Skeletal muscle cell (primary cell): ENCODE measurements around the gene POLR3B.
A peak's percentile ranks its signal among the peaks of the same experiment; 100 is the strongest.

Experiments
- DNase-seq: peaks from one replicate; pipeline ENCODE4 v3.0.0-alpha.2; 2010; ENCODE audit warnings: low read depth
- H3K4me3 ChIP-seq: 2 replicates; pipeline ENCODE4 v1.5.1; 2011; ENCODE audit warnings: low read depth, mild to moderate bottlenecking, control low read depth, low read length, moderate library complexity

POLR3B gene

DNA sequence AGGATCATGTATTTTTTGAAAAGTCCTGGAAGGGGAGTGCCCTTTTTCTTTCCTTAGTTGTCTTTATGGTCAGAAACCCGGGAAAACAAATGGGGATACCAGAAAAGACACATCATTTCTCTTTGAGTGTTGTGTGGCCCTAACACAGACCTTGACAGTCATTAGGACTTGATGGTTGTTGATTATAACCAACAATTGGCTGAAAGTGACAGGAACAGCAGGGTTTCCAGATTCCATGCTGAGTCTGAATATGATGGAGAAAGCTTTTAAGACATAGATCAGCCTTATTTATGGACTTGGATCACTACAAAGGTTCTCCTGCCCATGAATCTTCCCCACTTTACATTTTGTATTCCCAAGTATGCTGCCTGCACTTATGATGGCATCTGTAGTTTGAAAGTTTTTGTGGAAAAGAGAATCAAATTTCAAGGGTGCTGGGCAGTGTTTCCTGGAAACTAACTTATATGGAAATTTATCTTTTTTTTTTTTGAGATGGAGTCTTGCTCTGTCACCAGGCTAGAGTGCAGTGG is 30.4 kb downstream of the POLR3B start:
- DNase-seq = no peak
- H3K4me3 ChIP-seq = no peak overlapping the region

DNA sequence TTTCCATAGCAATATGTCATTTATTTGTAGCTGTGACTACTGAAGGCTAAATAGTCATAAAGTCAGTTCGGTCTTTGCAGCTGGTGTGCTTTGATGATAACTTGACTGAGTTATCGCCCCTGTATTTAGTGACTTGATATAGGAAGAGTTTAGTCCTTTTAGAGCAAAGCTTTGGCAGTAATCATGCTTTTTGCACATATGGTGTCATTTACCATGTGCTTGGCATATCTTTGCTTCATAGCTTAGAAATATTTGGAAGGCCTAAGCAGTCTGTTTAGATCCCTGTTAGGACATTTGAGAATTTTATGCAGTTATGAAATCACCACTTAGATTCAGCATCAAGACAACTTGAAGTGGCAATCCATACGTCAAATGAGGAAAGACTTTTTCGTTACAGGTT is 31.6 kb downstream of the POLR3B start:
- no peak overlapping the region for H3K4me3 ChIP-seq

DNA sequence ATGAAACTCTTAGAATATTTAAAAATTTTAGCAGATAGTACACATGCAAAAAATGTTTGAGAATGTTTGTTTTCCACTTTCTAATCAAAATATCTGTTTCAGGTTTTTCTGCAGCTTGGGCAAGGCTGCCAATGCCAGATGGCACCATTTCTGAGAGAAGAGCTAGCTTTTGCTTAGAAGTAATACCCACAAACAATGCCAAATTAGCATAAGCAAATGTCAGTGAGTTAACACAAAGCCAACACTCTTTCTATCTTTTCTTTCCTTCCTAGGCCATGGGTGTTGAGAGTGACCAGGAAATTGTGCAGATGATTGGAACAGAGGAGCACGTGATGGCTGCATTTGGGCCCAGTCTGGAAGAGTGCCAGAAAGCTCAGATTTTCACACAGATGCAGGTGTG is 35.2 kb downstream of the POLR3B start:
- no peak overlapping the region for H3K4me3 ChIP-seq
- DNase-seq = no peak

More for the DNA sequence above, 31.6 kb downstream of the POLR3B start:
- no peak for DNase-seq

DNA sequence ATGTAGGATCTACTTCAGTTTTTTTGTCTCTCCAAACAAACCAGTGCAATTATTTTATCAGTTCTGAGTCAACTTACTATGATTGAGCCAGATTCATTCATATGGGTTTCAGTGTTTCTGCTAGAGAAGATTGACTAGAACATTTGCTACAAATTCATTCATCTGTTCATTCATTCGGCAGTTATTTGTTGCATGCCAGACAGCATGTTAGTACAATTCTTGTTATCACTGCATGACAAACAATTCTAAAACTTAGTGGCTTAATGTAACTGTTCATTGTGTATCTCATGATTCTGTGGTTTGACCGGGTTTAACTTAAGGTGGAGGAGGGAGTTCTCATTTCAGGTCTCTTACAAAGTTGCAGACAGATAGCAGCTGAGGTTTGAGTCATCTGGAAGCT is 52.3 kb downstream of the POLR3B start:
- no peak for DNase-seq
- H3K4me3 ChIP-seq = no peak overlapping the region

DNA sequence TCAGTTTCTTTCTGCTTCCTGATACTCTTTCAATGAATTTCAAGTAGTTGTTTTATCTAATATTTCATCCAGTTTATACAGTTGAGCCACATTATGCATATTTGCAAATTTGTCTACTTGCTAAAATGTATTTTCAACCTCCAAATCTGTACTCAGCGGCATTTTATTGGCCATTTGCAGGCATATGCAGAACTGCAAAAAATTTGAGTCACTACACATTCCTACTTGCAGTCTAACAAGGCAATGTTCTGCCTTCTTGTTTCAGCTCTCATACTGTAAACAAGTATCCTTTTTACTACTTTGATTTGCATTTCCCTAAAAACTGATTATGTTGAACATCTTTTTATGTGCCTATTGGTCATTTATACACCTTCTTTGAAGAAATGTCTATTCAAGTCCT is 55.0 kb downstream of the POLR3B start:
- no peak for DNase-seq
- no peak overlapping the region for H3K4me3 ChIP-seq

DNA sequence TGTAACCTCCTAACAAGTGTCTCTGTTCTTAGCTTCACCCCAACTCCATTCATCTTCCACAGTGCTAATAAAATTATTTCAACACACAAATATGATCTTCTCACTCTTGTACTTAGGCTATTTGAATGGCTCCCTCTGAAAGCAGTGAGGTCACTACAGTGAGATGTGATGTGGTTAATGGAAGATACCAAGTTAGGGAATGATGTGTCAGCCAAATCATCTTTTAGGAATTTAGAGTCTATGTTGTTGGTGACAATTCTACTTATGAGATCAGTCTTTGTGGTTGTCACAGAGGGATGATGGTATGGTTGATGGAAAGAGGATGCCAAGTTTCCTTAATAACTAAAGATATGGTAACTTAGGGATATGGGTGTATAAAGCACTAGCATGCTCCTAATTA is 57.6 kb downstream of the POLR3B start:
- peak; percentile 27 for DNase-seq
- no peak overlapping the region for H3K4me3 ChIP-seq

DNA sequence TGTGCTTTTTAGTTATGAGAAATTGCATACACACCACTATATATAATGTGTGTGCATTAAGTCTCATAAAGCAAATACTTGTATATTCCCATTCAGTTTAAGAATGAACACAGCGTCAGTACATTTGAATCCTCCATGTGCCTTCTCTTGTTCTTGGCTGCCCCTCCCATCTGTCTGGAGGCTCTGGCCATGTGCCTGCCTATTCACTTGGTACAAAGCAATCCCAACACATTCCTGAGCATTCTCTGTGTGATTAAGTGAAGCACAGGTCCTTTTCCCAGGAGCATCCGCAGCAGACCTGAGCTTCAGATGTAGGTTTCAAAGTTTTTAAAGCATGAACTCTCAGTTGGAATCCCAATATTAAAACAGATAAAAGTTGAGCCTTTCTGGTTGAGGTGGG is 58.7 kb downstream of the POLR3B start:
- no peak overlapping the region for H3K4me3 ChIP-seq
- DNase-seq = no peak

DNA sequence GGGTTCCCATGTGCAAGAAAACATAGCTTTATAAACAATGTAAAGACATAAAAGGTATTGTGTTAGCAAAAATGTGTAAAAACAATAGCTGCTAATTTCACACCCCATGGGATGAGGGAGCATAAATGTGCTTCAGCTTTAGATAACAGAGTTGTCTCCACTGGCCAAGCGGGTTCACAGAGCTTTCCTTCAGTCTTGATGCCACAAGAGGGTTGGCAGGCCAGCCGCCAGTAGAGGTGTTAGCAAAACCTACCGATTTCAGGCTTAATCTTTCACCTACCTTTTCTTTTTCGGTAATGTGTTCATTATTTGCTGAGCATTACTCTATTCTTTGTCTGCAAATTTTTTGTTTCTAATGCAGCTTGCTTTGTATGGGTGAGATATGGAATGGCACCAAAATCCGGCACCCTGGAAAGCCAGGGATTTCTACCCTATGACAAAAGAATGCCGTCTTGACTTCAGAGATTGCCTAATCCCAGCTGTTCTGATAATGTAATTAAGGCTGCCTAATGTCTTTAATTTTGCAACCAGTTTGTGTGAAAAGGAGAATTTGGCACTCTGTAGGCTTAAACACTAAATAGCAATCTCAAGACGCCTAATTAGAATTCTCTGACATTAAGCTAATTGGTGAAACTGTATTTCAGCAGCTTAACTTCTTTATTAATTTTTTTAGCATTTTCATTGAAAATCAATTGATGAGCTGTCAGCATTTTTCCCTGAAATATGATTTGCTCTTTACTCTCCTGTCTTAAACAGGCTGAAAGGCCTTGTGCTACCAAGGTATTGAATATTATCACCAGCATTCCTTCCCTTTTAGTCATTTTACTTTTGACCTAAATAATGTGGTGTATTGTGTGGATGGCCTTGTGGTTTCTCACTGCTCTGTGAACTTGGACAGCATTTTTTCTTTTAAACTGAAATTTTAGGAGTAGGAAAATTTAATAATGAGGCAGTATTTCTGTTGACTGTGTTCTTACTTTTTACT is 60.7 kb downstream of the POLR3B start:
- no peak overlapping the region for H3K4me3 ChIP-seq
- DNase-seq = peak; percentile 40

DNA sequence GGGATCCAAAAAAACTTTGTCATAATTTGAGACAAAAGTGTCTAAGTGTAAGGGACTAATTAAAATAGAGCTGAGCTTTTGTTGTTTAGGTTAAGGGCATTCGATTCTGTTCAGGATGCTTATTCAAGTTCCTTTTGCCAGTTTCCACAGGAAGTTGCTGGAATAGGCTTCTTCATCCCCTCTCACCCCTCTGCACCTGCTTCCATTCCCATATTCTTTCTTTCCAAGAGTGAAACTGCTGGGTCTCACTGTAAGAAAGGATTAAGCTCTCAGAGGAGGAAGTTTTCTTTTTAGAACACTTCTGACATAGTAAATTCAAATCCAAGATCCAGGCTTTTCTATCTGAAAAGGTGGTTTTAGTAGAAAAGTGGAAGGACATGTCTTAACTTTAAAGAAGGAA is 61.4 kb downstream of the POLR3B start:
- no peak for DNase-seq
- H3K4me3 ChIP-seq = no peak overlapping the region

DNA sequence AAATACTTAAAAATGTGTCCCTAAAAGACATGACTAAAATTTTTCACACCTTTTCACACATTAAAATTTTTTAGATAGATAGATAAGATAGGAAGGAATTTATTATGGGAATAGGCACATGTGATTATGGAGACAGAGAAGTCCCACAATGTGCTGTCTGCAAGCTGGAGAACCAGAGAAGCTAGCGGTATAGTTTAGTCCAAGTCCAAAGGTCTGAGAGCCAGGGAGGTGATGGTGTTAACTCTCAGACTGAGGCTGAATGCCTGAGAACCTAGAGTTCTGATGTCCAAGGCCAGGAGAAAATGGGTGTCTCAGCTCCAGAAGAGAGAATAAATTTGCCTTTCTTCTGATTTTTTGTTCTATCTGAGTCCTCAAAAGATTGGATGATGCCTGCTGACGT is 65.7 kb downstream of the POLR3B start:
- no peak for DNase-seq
- no peak overlapping the region for H3K4me3 ChIP-seq

DNA sequence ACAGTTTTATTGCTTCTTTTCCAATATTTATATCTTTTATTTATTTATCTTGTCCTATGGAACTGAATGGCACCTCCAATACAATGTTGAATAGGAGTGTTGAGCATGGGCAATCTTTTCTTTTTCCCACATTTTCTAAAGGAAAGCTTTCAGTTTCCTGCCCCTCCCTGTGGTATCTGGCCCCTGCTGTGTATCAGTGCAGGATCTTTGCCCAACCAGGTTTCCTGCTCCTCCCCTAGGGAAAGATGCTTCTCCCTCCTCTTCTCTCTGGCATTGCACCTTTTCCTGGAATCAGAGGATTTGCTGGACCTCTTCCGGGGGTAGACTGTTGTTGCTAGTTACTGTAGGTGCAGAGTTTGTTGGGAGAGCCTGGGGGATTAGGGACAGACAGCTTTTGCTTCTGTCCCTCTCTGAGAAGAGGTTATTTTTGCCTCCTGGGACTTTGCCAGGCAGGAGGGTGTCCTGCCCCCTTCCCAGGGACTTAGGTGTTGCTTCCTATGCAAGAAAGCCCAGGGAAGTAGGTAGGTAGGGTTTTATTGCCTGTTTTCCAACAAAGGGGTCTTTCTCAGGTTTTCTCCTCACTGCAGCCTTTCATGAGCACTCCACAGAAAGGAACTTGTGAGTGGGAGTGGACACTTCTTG is 67.6 kb downstream of the POLR3B start:
- no peak overlapping the region for H3K4me3 ChIP-seq
- DNase-seq = no peak

DNA sequence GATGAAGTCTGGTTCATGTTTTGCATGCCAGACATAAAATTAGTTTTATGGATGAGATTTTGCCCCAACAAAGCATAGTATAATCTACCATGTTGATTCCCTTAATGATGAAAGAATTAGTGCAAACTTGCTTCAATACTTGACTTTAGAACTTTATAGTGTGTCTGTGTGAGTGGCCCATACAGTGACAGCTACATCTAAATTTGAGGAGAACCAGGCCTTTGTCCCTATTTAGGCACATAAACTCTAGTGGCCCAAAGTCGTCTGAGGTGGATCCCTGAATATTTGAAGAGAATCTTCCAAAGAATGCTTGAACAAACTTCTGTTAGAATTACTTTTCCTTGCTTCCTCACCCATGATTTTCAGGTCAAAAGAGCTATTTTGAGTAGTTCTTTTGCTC is 70.4 kb downstream of the POLR3B start:
- H3K4me3 ChIP-seq = no peak overlapping the region
- no peak for DNase-seq

DNA sequence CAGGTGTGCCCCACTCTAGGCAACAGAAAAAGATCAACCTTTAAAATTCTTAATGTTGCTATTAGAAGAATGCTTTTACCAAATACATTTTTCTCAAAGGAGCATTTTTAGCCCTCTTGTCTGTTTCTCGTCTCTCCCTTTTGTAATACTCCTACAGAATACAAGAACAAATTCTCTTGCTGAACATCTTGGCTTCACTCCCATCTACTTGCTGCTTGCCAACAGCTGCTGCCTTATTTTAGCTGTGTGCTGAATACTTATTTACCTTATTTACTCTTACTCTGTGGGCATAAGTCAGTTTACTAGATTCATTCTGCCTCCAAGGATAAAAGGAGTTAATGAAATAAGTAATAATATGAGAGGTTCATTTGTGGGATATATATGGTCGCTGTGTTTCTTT is 70.8 kb downstream of the POLR3B start:
- peak; percentile 39 for DNase-seq

DNA sequence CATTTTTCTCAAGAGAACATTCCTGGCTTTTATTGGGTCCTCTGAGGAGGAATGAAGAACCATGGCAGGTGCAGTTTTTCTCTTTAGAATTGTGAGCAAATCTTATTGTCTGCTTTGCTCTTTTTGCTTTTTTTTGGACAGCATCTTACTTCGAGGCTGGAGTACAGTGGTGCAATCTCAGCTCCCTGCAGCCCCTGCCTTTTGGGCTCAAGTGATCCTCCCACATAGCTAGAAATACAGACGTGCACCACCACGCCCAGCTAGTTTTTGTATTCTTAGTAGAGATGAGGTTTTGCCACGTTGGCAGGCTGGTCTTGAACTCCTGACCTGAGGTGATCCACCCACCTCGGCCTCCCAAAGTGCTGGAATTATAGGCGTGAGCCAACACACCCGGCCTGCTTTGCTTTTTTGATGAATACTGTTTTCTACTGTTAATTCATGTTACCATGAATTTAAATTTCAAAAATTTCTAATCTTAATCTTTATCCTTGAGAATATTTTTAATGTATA is 71.5 kb downstream of the POLR3B start:
- DNase-seq = no peak
- H3K4me3 ChIP-seq = no peak overlapping the region

More for the DNA sequence above, 70.8 kb downstream of the POLR3B start:
- H3K4me3 ChIP-seq = no peak overlapping the region

DNA sequence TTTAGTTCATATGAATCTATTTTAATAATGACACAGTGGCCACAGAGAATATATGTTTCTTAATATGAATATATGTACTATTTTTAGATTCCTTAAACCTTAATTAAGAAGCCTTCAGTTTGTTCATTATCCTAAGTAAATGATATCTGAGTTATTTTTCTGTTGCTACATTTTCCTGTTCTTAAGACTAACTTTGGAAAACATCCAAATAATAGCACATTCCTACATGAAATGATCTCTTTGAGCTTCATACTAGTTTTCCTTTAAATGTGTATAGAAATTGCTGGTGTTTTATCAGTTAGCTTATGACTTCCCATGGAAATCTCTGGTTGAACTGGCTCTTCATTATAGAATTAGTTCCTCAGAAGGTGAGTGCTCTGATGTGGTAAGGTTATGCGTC is 72.1 kb downstream of the POLR3B start:
- DNase-seq = no peak
- no peak overlapping the region for H3K4me3 ChIP-seq

DNA sequence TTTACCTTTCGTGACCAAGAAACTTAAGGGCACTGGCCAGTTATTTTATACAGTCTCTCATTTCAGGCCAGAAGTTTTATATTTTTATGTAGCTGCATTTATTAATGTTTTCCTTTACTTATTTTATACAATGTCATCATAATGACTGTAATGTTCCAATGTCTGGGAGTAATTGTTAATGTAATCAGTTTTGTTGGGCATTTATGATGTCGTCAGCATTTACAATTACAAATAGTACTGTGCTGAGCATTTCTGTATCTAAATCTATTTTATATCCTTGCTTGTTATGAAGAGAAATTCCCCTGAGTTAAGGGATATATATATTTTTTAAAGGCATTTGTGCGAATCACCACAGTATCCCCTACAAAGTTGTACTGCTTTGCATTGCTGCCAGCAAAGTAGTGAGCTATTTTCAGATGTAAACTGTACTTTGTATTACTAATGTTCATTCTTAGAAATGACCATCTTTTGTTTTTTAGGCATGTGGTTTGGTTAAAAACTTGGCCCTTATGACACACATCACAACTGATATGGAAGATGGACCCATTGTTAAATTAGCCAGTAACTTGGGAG is 74.4 kb downstream of the POLR3B start:
- H3K4me3 ChIP-seq = no peak overlapping the region
- DNase-seq = no peak

DNA sequence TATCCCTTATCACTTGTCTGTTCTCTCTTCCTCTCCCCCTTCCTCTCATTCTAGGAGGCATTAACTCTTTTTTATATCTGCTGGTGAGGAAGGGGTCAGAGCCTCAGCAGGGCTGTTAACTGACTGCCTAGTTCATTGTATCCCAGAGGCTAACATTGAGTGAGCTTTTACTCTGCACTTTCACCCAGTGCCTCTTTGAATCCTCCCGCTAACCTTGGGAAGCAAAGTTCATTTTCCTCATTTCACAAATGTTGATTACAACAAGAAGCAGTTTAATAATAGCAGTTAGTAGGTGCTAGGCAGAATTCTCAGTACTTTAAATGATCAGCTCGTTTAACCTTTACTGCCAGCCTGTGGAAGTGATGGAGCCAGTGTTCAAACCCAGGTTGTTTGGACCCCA is 75.5 kb downstream of the POLR3B start:
- H3K4me3 ChIP-seq = no peak overlapping the region
- DNase-seq = no peak

DNA sequence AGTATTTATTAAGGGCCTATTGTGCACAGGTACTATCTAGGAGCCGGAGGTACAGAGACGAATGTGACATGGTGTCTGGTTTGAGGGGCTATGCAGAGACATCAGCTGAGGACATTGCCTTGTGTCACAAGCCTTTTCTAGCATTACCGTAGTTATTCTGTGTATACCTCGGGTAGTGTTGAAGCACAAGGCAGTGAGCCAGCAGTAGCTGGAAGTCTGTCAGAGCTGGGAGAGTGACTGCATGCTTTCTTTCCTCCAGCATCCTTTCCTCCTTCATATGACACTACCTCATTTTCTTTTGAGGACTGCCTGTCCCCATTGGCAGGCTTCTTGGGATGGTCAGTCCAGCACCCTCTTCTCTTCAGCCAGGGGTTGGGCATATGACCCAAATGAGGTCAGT is 77.0 kb downstream of the POLR3B start:
- no peak overlapping the region for H3K4me3 ChIP-seq

DNA sequence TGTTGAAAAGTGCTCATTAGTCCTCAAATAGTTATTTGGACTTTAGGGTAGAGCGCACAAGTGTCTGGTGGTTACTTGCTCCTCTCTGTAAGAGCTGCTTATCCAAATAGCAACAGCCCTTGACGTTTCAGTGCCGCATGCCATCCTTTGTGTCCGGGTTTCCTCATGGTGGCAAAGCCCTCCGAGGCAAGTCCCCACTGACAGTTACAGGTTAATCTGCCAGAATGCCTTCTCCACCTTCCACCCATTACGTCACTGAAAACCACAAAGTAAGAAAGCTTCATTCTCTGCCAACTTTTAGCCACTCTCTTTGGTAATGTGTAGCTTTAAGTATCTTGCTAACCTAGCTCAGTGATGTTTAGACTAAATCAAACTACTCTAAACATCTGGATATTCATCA is 78.6 kb downstream of the POLR3B start:
- no peak for DNase-seq
- no peak overlapping the region for H3K4me3 ChIP-seq

More for the DNA sequence above, 77.0 kb downstream of the POLR3B start:
- DNase-seq = no peak

DNA sequence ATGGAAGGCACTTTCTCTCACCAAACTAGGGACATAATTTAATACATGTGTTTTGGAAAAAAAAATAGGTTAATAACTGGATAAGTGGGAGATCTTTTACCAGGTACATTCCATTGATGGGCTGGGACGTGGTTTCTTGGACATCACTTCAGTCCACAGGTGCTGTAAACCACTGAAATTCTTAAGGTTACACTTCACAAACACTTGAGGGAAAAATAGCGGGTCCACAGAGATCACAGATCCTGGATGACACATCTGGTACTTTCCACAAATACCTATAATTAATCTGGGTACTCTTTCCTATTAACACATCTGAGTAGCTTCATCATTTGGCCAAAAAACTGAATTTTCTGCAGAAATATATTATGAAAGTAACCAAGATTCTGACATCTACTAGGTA is 85.0 kb downstream of the POLR3B start:
- no peak for DNase-seq
- H3K4me3 ChIP-seq = no peak overlapping the region
